HG02973 (cell line): Measurements from ENCODE around the gene GSN.

Source experiments
- ATAC-seq: cut with Tn5 transposase; IDR thresholded peaks from one replicate; pipeline ENCODE4 v1.9.1; 2021; ENCODE audit warnings: moderate library complexity; ENCODE audit not compliant: unreplicated experiment

Gene GSN

DNA sequence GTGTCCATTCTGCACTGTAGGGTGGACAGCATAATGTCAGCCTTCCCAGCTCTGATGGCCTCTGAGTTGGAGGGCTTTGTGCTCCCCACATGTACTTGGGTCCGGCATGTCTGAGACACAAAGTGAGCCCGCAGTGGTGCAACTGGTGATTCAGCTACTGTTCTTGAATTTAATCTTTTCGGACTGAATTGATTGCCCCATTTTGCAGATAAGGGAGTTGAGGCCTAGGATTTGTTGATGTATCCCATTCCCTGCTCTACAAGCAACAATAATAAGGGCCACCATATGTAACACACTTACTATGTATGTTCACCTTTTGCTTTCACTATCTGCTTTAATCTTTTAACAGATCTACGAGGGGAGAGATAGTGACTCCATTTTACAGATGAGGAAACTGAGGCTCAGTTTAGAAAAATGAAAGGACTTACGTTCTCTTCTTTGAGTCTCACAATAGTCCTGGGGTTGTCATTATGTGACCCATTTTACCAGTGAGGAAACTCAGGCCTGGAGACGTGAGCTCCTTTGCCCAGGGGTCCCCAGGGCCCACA, 4.5 kb downstream of the GSN start:
- no peak for ATAC-seq

DNA sequence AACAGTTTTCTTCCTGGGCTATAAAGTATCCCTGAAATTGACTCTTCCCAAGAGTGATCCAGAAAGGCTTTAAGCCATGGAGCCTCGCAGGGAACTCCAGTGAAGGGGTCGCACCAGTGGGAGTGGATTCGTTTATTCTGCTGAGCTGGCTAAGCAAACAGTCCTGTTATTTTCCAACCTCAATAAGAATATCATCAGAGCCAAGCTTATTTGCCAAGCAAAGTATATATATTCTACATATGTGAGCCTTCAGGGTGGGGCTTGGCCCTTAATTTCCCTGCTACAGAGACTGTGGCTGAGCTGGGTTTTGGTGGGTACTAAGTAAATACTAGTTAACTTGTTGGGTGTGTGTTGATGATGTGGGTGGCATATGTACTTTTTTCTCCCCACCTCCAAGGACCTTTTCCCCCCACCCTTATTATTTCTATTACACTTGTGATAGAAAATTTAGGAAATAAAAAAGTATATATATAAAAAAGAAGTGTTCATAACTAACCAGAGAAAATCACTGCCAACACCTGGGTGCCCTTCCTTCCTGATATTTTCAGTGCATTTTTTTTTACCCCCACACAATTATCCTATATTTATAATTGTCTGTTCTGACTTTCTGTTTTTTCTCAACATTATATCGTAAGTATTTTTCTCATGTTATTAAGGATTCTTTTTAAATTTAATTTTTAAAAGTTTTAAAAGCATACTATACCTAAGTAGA, 5.3 kb downstream of the GSN start:
- ATAC-seq, result no peak

DNA sequence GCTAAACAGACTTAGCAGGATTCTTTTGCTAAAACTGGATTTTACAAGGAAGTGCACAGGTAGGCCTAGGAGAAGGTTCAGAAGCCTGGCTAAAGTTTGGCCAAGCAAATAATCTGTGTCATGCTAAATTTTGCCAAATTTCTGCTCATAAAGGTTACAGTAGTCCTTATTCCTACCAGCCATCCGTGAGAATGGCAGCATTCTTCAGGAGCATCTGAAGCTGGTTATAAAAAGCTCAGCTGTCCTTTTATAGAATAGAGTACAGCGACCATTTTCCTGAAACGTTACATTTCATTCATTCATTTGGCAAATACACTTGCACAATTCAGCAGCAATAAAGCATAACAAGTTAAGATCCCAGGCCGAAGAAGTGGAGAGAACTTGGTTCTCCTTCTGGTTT, 6.9 kb downstream of the GSN start:
- ATAC-seq, result no peak

DNA sequence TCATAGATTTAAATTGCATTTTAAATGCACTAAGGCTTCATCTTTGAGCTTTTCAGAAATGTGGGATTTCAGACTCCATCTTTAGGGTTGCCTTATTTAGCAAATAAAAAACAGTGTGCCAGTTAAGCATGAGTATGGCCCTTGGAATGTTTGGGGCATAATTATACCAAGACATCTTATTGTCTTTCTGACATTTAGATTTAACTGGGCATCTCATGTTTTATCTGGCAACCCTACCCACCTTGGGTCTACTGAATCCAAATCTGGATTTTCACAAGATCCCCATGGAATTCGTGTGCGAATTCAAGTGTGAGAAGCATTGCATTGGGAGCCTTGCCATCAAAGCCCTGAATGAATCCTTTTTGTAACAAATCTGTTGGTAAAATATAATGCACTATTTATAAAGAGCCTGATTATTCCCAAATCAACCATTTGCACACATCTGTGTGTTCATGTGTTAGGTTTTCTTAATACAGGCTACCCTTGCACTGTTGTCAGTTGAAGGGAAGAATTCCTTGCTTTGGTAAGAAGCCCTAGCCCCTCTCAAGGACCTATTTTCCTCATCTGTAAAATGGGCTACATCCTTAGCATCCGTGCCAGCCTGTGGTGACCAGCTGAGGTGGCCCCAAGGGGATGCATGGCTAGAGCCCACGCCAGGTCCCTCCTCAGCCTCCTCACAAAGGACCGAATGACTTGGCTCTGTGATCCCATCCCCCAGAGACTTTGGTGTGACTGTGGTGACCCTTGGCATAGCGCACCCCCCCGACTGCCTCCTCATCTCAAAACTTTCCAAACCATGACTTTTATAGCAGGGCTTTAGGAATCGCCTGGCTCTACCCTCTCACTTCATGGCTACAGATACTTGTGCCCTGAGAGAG, 8.1 kb downstream of the GSN start:
- no peak for ATAC-seq

DNA sequence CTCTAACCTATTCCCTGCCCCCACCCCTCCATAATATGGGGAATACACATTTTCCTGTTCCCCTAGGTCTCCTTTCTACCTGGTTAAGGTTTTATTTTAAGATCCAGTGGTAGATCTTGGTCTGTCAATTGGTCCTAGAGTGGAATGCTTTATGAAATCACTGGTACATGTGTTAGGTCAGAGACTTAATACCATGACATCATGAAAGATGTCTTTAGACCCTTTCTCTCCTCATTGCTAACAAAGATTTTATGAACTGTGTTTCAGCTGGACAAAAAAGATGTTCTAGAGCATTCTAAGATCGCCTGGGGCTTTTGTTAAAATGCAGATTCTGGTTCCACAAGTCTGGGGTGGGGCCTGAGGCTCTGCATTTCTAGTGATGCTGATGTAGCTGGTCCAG, 9.1 kb downstream of the GSN start:
- no peak for ATAC-seq

DNA sequence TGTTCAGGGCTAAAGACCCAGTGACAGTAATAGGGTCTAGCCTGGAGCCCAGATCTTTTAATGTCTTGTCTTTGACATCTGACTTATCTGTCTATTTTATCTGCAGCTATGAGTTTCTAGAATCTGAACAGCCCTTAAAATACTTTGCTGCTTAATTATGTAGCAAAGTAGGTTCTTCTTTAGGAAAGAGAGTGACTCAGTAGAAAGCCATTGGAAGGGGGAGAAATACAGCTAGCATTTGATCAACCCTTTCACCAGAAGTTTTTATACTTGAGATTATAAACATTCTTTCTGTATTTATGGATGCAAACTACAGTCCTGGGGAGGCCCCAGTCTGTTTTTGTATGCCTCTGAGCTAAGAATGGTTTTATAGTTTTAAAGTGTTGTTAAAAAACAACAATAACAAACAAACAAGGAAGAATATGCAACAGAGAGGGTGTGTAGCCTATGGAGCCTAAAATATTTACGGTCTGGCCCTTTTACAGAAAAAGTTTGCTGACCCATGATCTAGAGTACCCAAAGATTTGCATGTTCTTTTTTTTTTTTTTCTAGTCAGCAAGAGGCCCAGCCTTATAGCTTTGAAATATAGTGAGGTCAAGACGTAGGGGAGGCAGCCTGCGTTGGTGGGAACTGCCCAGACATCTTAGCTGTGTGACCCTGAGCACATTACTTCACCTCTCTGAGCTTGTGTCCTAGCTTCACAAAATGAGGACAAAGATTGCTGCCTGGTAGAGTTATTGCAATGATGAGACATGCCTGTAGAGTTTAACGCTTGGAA, 9.7 kb downstream of the GSN start:
- no peak for ATAC-seq

DNA sequence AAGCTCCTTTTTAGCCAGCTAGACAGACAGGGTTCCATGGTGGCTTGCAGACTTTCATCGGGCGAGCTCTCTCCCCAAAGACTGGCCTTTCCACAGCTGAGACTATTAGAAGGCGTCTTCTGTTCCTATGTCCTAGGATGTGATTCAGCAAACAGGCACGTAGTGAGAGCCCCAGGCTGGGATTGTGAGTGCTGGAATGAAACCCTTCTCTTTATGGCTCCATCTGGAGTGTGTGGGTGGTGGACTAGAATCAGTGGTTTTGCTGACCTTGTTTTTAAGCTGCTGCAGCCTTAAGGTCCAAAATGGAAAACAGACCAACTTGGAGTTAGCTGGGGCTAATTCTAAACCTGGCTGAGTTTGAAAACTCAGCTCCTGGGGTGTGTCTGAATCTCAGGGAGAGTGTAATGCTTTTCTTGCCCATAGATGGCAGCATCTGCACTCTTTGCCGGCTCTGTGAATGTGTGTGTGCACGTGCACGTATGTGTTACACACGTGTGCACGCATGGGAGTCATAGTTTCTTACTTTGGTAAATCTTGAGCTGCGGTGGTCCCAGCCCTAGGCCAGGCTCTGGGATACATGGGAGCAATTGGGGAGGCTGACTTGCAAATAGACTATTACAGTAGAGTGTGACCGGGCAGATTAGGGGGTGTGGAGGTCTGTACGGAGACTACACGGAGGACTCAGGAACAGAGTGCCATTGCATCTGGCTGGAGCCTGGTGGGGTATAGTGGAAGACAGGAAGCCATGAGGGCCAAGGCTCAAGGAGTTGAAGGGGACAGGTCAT, 10.7 kb downstream of the GSN start:
- peak; percentile 57 for ATAC-seq

DNA sequence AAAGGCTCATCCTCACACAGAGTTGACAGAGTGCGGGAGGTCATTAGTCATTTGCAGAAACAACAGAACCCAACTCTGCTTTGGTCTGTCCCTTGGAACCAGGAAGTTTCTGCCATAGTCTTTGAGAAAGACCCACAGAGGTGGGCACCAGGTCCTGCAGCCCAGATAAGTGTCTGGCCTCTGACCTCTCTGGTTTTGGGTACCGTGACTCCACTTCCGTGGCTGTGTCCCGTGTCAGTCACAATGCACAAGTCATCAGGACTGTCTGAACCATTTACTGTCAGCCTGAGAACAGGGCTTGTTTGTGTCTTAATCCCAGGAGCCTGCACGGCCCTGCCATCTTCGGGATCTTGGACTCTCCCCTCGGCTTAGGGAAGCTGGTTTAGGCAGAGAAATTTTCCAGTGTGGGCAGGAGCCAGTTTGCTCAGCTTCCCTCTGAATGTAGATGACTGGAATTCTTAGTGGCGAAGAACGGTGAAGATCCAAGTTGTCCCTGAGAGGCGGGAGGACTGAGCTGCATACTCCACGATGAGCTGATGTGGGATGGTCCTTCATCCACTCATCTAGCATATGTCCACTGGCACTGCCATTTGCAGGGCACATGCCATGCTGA, 11.9 kb downstream of the GSN start:
- no peak for ATAC-seq

DNA sequence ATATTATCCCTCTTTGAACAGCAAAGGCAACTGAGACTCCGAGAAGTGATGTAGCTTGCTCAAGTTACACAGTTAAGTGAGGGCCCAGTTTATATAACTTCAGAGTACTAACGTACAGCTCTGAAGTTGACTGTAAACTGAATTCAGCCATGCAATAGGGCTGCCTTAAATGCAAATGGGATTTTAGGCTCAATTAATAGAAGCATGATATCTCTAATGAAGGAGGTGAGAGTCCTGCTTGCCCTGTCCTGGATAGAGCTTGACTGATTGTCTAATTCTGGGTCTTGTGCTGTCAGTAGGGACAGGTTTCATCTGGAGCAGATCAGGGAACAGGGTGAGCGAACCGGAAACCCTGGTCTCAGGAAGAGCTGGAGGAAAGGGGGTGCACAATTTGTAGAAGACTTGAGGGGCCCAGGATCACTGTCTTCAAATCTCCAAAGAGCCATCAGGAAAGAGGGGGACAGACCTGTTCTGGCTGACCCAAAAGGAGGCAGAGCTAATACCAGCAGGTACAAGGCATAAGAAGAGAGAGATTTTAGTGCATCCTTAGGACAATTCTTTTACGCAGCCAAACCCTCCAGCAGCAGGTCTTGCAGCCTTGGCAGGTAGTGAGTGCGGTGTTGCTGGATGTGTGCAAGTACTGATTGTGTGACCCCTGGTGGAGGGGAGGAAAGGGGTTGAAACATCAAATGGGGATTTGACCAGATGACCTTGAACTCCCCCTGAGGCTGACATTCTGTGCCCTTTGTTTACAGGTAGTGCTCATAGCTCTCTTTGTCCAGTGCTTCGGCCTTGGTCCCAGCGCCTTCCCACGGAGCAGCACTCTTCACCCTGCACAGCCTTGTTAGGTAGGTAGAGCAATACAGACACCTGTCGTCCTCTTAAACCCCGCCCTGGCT, 13.0 kb downstream of the GSN start:
- ATAC-seq, result no peak

DNA sequence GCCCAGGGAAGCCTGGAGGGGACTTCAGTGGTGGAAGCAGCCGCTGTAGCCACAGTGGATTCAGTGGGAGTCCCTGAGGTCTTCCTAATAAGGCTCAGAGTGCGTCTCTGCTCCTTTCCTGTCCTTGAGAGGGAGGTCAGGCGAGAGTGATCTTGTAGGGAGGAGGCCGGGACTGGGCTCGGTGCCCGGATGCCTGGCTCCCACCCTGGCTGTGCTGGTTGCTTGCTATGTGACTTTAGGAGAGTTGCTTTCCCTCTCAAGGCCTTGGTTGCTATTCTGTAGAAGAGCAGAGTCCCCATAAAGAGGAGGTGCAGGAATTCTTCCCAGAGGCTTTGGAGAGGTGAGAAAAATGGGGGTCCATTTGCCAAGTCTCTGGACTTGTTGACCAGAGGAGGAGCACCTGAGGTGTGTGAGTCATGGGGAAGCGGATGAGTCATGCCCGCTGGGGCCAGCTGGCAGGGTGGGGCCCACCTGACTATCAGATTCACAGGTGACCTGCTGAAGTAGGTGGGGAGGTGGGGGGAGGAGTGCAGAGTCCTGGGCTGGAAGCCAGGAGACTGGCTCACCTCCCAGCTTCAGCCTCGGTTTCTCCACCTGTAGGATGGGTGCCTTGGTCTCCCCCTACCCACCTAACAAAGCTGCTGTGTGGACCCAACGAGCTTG, 13.8 kb downstream of the GSN start:
- no peak for ATAC-seq

DNA sequence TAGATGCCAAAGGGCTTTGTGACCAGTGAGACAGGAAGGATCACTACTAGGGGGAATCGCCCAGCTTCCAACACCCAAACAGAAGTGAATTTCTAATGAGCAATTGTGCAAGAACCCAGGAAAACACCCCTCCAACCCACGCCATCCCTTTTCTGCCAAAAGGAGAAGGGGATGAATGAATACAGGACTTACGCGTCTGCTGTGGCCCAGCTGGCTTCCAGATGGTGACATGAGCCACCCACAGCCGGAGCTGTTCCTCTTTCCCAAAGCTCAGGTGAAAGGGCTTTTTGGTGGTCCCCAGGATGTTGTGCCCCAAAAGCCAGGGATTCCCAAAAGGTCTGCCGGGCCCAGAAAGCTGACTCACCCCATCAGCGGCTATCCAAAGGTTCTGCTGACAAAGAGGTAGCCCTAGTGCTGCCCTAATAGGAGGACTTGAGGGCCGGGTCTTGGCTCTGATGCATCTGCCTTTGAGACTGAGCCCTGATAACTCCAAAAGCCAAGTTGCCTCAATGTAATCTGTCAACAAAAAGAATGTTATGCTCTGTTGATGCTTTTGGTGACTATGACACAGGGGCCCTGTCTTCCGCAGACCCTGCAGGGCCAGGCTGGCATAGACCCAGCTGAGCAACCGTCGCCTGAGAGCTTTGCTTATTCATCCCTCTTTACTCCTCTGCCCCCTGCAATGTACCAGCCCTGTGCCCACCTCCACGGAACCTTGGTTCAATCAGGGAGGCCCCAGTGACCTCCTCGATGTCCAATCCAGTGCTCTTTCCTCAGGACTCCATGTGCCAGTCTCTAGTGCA, 14.5 kb downstream of the GSN start:
- no peak for ATAC-seq

DNA sequence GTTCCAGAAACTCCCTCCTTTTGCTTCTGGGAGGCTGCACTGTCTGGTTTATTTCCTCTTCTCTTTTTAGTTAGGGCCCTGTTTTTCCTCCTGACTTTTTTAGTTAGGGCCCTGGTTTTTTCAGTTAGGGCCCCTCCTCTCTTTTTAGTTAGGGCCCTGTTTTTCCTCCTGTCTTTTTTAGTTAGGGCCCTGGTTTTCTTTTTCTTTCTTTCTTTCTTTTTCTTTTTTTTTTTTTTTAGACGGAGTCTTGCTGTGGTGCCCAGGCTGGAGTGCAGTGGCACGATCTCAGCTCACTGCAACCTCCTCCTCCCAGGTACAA, 15.1 kb downstream of the GSN start:
- ATAC-seq, result no peak

DNA sequence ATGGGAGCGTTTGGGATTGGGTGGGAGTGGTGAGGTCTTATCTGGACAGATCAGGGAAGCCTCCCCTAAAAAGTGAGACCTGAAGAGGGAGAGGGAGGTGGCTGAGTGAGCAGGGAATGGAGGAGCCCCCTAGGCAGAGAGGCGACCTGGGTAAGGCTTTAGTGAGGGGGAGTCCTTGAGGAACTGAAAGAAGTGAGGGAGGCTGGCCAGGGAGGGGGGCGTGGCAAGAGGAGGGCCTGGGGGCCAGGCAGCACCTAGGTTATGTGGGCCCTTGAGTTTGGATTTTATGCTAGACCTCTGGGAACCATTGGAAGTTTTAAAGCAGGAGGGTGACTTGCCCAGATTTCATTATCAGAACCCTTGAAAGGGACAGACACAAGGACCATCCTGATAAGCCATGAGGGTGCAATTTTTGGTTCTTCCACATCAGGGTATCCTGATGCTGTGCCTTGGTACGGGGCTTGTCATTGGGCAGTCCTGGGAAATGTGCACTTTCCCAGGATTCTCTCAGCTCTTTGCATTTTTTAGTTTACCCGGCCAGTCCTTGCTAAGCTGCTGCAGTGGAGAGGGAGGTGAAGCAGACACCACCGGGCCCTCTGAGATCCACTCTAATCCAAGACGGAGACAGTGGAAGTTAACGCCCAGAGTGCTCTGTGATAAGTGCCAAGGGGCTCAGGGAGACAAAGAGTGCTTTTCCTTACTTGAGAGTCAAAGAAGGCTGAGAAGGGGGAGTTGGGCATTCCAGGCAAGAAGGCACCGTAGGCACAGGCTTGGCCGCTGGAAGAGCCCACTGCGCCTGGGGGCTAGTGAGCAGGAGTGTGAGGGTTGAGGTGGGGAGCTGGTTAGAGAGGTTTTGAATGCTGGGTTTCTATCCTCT, 16.1 kb downstream of the GSN start:
- no peak for ATAC-seq

DNA sequence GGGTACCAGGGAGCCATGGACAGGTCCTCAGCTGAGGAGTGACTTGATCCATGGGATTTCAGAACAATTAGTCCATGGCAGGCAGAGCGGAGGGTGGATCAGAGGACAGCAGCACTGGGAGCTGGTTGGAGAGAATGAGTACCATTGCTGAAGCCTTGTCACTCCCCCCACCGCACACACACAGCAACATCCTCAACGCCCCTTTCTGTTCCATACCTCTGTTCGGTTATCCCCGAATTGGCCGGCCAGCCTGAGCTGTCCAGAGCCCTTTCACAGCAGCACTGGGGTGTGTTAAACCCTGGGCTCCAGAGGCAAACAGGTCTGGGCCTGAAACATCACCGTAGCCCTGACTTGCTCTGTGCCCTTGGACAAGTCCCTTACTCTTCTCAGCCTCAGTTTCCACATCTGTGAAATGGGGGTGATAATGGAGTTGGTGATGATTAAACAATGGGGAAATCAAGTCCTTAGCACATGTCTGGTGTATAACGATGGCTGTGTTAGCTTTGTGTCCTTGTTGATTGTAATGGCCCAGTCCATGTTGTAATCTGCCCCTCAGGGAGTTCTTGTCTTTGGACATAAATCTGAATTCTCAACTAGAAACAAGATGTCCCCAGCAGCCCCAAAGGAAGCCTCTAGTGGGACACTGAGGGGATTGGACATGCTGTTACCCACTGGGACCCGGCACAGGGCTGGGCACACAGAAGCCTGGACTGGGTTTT, 16.9 kb downstream of the GSN start:
- ATAC-seq, result no peak

DNA sequence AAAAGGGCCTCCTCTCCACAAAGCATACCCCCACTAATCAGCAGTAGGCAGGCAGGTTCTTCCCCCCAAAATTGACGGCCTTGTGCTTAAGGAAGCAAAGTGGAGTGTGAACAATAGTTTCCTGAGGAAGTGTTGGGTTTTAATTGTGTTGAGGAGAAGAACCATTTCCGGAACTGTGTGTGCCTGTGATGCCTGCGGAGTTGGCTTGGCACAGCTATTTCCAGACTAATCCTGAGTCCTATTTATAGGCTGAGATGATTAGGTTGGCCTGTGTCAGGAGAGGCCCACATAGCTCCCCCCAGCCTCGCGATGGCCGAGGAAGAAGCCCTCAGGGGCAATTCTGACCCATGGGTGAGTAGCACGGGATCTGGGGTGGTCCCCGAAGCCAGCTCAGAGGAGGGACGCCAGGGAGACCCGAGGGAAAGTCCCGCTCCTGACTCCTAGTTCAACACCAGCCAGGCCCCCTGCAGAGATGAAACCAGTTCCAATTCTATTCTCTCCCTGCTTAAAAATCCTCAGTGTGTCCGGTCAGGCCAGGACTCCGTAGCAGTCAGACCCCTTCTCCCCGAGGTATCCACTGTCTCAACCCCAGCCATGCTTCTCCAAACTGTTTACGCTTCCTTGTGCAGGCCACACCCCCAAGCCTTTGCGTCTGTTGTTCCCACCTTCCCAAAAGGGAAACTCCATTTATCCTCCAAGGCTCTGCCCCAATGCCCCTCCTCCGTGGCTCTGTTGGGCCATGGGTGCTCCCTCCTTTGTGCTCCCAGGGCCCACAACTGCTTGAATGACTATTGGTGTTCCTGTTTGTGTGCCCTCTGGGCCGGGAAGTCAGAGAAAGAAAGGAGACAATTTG, 18.1 kb downstream of the GSN start:
- no peak for ATAC-seq

DNA sequence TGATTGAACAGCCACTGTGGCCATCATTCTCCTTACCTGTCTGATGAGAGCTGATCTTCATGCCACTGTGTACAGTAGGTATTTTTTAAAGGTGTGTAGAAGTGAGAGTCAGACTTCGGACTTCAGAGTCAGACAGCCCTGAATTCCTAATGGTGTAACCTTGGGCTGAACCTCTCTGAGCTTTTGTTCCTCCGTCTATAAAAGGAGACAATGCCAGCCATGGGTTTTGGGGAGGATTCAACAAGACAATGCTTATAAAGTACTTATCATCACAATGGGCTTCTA, 18.7 kb downstream of the GSN start:
- ATAC-seq, result no peak
